ENCODE results near the gene RELN.

RELN gene

DNA sequence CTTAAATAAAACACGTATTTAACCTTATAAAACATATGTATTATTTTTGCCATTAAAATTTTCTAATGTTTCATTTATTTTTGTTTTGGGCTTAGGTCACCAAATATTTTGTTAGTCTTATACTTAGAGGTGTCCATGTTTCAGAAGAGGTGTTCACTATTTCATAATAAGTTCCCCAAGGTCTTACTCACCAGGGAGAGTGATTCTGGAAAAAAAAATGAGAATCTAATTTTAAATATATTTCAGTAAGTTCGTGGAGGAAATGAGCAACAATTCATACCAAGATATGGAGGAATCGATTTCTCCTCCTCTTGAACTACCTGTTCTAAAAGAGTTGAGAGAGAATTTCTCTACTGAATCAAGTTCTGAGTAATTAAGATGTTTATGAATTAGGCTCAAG lies 271.9 kb downstream of the RELN start:
- DNase-seq (ENCODE audit: low read depth) = no peak

GRCh38 chr7:103715376-103716120 lies 273.9 kb downstream of the RELN start:
- no peak for DNase-seq (ENCODE audit: low read depth)

GRCh38 chr7:103714376-103714927 lies 275.0 kb downstream of the RELN start:
- no peak for DNase-seq (ENCODE audit: low read depth)

DNA sequence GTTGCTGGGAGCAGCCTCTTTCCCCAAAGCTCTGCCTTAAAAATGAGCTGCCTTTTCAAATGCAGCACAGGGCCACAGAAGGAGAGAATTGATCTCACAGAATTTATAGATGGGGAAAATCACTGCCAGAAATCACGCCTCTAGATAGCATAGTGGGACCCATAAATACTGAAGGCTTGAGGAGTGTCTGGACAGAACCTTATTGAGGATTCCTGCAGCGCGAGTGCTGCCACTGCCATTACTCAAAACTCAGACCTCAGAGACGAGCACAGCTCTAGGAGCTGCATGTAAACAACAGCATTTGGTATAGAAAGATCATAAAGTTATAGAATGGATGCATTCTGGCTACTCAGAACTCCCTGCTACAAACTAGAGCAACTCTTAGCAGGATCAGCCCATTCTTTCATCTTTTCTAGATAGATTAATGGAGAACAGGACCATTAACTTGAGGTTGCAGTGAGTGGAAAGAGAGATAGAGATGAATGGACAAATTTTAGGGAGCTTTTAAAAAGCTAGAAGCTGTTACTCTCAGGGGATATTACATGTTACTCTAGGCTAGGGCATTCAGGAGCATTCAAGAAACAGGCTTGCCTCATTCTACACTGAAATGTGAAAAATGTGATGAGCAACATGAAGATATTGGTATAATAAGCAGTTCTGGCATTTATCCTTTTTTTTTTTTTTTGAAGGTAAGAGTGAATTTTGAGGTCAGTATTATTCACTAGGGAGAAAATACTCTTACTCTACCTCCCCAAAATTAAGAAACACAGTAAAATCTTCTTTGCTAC lies 276.3 kb downstream of the RELN start:
- DNase-seq (ENCODE audit: low read depth) = no peak

DNA sequence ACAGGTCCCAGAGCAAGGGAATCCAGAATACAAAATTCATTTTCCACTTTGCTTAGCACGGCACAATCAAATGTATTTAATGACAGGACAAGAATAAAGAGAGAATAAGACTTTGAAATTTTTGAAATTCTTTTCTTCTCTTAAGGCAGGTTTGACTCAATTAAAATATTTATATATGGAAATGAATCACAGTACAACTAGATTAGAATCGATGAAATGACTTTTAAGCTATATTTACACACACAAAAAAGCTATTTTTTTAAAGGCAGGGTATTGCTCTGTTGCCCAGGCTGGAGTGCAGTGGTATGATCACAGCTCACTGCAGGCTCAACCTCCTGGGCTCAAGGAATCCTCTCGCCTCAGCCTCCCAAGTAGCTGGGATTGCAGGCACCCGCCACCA lies 278.0 kb downstream of the RELN start:
- no peak for DNase-seq (ENCODE audit: low read depth)

- DNase-seq (ENCODE audit: low read depth) = no peak
Measured at GRCh38 chr7:103710247-103710646, 279.2 kb downstream of the RELN start.

DNA sequence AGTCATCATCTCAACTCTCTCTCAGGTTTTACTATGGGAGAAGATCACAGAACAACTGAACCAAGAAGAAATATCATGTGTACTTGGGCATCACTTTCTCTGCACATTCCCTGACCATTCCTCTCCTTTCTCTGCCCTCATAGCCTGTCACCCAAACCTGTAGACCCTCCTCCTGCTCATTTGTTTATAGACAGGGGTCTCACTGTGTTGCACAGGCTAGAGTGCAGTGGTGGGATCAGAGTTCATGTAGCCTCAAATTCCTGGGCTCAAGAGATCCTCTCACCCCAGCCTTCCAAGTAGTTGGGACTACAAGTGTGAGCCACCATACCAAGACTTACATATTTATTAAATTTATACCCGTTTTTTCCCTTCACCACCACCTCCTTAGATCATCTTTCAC lies 282.7 kb downstream of the RELN start:
- DNase-seq (ENCODE audit: low read depth) = no peak

GRCh38 chr7:103705542-103705941 lies 283.9 kb downstream of the RELN start:
- no peak for DNase-seq (ENCODE audit: low read depth)

- no peak for DNase-seq (ENCODE audit: low read depth)
Measured at GRCh38 chr7:103704701-103705100, 284.8 kb downstream of the RELN start.

DNA sequence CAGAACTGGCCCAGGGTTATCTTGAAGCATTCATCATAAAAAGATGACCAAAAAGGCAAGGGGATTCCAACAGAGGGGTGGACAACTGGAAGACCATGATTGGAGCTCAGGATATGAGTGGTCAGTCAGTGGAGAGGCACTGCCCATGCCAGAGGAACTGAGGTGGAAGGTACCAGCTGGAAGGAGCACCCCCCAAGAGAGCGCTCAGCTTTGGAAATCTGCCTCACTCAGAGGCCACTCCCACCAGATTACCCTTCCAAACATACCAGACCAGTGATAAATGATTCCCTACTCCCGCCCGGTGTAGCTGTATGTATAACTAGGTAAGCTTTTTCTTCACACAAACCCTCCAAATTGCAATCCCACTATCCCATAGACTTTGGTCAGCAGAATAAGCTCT lies 286.5 kb downstream of the RELN start:
- no peak for DNase-seq (ENCODE audit: low read depth)

DNA sequence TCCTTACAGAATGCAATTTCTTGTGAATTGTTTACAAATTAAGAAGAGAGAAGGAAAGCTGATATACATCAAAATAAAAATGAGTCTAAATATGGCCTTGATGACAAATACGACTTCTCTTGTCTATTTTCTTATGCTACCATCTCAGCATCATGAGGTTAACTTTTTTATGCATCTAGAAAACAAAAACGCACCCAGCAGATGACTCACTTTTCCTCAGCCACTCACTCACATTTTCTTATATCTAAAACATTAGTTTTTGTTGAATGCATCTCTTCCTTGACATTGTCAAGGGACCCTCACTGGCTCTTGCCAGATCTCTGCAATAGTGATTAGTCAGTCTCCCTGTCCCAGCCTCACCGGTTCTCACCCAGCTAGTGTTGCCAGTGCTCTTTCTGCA lies 287.0 kb downstream of the RELN start:
- DNase-seq (ENCODE audit: low read depth) = no peak

DNA sequence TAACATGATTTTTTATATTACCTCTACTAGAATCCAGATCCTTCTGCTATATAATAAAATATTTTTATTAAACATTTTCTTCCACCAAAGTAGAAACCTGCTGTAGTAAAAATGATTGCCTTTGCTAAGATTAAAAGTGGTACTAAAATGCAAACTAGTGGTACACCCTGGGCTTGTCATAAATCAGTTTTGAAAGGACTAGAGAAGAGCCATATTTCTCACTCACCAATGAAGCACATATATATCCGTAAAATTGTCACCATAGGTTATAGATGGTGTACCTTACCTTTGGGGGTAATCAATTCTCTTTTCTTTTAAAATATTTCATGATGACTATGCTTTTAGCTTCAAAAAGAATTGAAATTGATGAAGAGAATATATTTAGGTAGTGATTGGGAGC lies 290.4 kb downstream of the RELN start:
- DNase-seq (ENCODE audit: low read depth) = no peak

GRCh38 chr7:103698064-103698463 lies 291.4 kb downstream of the RELN start:
- no peak for DNase-seq (ENCODE audit: low read depth)

DNA sequence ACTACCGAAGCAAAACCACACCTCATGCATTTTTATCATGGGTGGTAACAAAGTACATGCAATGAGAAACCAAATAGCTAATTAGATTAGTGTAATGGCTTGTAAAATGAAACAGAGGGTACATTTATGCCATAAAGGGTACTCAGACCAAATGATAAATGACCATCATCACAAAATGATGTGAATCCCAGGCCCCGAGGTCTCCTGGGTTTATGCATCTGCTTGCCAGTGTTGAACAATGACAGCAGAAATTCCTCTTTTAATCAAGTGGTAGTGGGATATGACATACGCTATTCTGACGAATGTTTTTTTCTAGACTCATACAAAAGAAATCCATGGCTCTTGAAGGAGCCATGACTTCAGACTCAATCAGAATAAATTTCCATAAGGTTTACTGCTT lies 293.9 kb downstream of the RELN start:
- DNase-seq (ENCODE audit: low read depth) = no peak

GRCh38 chr7:103694304-103694703 lies 295.2 kb downstream of the RELN start:
- DNase-seq (ENCODE audit: low read depth) = no peak

- DNase-seq (ENCODE audit: low read depth) = no peak
Measured at GRCh38 chr7:103691291-103691690, 298.2 kb downstream of the RELN start.

GRCh38 chr7:103690242-103690974 lies 299.1 kb downstream of the RELN start:
- DNase-seq (ENCODE audit: low read depth) = no peak

- DNase-seq (ENCODE audit: low read depth) = no peak
Measured at GRCh38 chr7:103689255-103689654, 300.2 kb downstream of the RELN start.

- DNase-seq (ENCODE audit: low read depth) = no peak
Measured at GRCh38 chr7:103687951-103688350, 301.5 kb downstream of the RELN start.

- DNase-seq (ENCODE audit: low read depth) = no peak
Measured at GRCh38 chr7:103687272-103687671, 302.2 kb downstream of the RELN start.

- DNase-seq (ENCODE audit: low read depth) = no peak
Measured at GRCh38 chr7:103686763-103687162, 302.7 kb downstream of the RELN start.

- no peak for DNase-seq (ENCODE audit: low read depth)
Measured at GRCh38 chr7:103686064-103686463, 303.4 kb downstream of the RELN start.

DNA sequence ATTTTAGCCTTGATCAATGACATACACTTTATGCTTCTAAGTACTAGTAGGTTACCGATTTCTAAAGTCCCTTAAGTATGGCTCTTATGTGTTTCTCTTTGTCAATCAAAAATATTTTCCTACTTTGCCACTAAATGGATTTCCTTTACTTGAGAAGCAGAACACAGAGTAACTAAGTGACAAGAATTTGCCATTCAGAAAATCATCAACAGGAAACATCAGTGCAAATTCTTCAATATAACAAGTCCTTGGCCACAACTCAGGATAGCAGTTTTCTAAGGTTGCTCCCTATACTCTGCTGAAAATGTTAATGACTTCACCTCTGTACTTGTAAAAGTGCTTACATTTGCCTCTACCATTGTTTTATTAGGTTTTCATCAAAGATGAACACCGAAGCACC lies 303.8 kb downstream of the RELN start:
- DNase-seq (ENCODE audit: low read depth) = no peak

Measured in HS-5 (cell line).